Measurements from ENCODE around the gene FRRS1L.

Gene FRRS1L

GRCh38 chr9:109101202-109101595 is 65.8 kb downstream of the FRRS1L start:
- no peak for DNase-seq

- DNase-seq = no peak
These were observed 66.4 kb downstream of the FRRS1L start for GRCh38 chr9:109100543-109101201.

- no peak for DNase-seq
These were observed 68.1 kb downstream of the FRRS1L start for GRCh38 chr9:109098960-109099308.

GRCh38 chr9:109098171-109098959 is 68.7 kb downstream of the FRRS1L start:
- DNase-seq = no peak

- no peak for DNase-seq
These were observed 69.9 kb downstream of the FRRS1L start for GRCh38 chr9:109097146-109097545.

GRCh38 chr9:109095321-109095720 is 71.7 kb downstream of the FRRS1L start:
- no peak for DNase-seq

- DNase-seq = no peak
These were observed 72.8 kb downstream of the FRRS1L start for GRCh38 chr9:109094268-109094667.

- no peak for DNase-seq
These were observed 74.5 kb downstream of the FRRS1L start for GRCh38 chr9:109092587-109092986.

- DNase-seq = no peak
These were observed 74.9 kb downstream of the FRRS1L start for GRCh38 chr9:109092051-109092580.

GRCh38 chr9:109088221-109088620 is 78.8 kb downstream of the FRRS1L start:
- DNase-seq = no peak

GRCh38 chr9:109087795-109088194 is 79.3 kb downstream of the FRRS1L start:
- no peak for DNase-seq

GRCh38 chr9:109086221-109086620 is 80.8 kb downstream of the FRRS1L start:
- no peak for DNase-seq

- no peak for DNase-seq
These were observed 81.5 kb downstream of the FRRS1L start for GRCh38 chr9:109085510-109085909.

- no peak for DNase-seq
These were observed 83.1 kb downstream of the FRRS1L start for GRCh38 chr9:109083813-109084405.

GRCh38 chr9:109083141-109083540 is 83.9 kb downstream of the FRRS1L start:
- DNase-seq = no peak

- DNase-seq = no peak
These were observed 84.9 kb downstream of the FRRS1L start for GRCh38 chr9:109082091-109082620.
